ENCODE results near the gene MYO1D.
"Not testable (repeated sequence)": the region's sequence is repeated elsewhere in the genome, so short reads cannot be mapped to it uniquely, and the experiment has no call there.

MYO1D gene

GRCh38 chr17:32887410-32887809 is 10.5 kb upstream of the MYO1D start:
- not testable (repeated sequence) for DNase-seq

DNA sequence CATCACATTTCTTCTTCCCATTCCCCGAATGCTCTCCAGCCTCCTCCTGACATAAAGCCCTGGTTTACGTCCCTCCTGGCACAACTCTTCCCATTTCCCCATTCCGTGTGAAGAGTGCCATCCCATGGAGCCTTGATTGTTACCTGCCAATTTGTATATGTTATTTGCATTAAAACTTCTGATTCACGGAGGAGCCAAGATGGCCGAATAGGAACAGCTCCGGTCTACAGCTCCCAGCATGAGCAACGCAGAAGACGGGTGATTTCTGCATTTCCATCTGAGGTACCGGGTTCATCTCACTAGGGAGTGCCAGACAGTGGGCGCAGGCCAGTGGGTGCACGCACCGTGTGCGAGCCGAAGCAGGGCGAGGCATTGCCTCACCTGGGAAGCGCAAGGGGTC is 10.0 kb upstream of the MYO1D start:
- not testable (repeated sequence) for DNase-seq

- no peak for DNase-seq
Observed at GRCh38 chr17:32882734-32883133, 5.8 kb upstream of the MYO1D start.

DNA sequence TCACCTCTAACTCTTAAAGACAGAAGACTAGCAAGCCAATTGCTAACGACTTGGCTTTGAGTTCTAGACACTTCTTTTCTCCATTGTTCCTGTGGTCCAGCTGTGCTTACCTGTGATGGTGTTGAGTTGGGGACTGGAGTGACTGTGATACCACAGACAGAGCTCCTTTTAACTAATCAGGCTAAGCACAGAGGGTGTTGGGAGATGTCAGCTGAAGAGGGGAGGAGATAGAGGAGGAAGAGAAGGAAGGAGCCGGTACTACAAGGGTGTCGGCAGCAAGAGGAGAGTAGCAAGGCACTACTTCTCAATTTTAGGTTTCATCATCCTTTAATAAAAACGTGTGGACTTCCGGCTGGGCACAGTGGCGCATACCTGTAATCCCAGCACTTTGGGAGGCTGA is 5.1 kb upstream of the MYO1D start:
- DNase-seq, result no peak

DNA sequence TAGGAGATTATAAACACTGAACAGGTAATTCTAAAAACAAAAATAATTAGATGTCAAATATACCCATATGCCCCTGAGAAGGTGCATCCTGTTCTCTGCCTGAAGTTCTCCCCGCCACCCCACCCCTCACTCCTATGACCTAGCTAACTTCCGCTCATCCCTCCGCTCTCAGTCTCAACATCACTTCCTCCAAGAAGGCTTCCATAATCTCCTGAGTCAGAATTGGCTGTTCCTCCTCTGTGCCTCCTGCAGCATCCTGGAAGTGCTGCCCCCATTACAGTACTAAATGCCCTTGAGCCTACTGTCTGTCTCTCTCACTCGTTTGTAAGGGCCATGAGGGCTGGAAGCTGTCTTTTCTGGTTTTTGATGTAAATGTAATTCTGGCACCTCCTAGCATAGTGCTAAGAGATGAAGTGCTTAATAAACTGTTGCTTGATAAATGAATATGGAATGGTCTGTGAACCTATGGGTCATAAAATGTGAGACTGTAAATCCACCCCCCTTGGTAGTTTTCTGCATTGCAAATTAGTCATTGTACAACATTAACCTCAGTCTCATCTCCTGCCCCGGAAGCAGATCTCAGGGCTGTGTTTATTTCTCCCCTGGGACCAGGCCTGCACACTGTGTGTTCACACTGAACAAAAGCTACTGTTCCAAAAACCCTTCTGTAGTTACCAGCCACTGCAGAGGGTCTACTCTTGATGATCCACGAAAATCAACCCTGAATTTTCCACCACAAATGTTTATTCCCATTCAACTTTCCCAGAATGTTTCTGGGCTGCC is 3.9 kb upstream of the MYO1D start:
- no peak for DNase-seq

- DNase-seq, result no peak
Observed at GRCh38 chr17:32879134-32879533, 2.2 kb upstream of the MYO1D start.

DNA sequence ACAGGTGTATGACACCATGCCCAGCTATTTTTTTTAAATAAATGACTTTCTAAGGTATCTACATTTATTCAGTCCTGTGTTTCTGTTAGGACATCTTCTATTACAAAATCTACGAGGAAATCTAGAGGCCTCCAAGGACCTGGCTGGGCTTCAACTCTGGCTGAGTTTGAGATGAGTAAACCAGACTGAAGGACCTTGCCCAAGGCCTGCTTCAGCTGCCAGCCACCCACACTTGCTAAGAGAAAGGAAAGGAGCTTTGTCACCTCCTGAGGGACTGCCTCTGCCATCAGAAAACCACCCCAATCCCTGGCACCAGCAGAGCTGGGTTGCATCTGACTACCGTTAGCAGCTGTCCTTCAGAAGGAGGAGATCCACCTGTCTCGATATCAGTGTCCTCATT is 1.3 kb upstream of the MYO1D start:
- no peak for DNase-seq

GRCh38 chr17:32877164-32877764 is 340 bp upstream of the MYO1D start:
- peak; percentile 12 for DNase-seq

- no peak for DNase-seq
Observed at GRCh38 chr17:32875923-32876416, 954 bp downstream of the MYO1D start.

GRCh38 chr17:32875230-32875917 is 1.6 kb downstream of the MYO1D start:
- DNase-seq, result no peak

DNA sequence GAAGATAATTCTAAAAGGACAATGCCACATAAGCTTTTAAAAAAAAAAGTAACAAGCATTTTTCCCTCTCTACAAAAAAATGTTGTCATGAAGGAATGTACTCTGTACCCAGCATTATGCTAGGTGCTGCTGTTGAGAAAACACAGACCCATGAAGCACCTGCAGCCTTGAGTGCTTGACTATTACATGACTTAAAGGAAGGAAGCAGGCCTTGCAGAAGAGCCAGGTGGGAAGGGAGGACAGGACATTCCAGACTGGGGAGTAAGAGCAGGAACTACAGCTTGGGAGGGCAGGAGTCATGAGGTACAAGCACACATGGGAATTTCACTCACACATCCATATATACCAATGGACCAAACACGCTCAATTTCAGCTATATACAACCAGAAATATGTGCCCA is 3.8 kb downstream of the MYO1D start:
- DNase-seq, result no peak

GRCh38 chr17:32871746-32872145 is 5.2 kb downstream of the MYO1D start:
- no peak for DNase-seq

- DNase-seq, result no peak
Observed at GRCh38 chr17:32870969-32871368, 6.0 kb downstream of the MYO1D start.

- no peak for DNase-seq
Observed at GRCh38 chr17:32870027-32870670, 6.8 kb downstream of the MYO1D start.

- no peak for DNase-seq
Observed at GRCh38 chr17:32869345-32870026, 7.4 kb downstream of the MYO1D start.

DNA sequence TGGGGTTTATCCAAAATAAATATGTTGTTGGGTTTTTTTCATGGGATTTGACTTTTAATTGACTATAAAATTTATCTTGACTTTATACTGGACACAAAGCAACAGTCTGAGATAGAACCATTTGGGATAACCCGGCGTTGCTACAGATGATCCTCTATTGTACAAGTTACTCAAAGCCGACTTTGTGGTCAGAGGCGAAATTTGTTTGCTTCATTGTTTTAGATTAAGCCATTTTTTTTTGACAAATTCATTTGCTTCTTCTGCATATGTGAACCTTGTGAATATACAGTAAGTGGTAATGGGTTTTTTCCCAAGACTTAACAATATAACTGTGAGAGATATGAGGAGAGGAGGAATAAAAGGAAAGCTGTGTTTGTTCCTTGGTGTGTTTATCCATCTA is 11.8 kb downstream of the MYO1D start:
- no peak for DNase-seq

DNA sequence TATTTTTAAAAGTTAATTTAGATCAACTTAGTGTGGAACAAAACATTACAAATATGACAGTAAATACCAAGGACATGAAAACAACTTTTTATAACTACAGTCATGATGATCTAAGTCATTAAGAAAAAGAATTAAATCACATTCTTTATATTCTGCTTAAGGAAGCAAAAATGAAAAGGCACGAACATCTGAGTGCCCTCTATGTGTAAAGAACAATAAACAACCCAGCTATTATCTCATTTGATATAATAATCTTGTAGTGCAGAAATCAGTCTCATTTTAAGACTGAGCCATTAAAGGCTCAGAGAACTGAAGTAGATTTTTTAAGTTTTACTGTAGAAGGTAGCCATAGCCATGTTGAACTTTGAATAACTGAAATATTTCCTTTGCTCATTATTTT is 13.4 kb downstream of the MYO1D start:
- no peak for DNase-seq

DNA sequence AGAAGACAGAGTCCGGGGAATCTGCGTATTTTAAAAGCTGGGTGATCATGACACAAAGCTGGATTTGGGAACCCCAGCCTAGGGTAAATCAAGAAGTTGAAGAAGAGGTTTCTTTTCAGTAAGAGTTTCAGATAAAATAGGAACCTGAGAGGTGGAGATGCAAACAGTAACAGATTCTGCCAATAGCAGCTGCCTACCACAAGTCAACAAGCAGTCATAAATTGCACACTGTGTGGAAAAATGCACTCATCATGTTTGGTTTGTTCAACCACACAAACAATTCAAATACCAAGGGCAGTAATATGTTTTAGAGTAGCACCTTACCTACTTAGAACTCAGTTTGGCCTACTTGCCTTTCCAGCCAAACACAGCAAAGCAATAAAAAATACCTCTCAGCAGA is 14.0 kb downstream of the MYO1D start:
- no peak for DNase-seq

- DNase-seq, result no peak
Observed at GRCh38 chr17:32861981-32862380, 14.9 kb downstream of the MYO1D start.

- DNase-seq, result no peak
Observed at GRCh38 chr17:32859857-32860525, 16.9 kb downstream of the MYO1D start.

- DNase-seq, result no peak
Observed at GRCh38 chr17:32855620-32856019, 21.3 kb downstream of the MYO1D start.

DNA sequence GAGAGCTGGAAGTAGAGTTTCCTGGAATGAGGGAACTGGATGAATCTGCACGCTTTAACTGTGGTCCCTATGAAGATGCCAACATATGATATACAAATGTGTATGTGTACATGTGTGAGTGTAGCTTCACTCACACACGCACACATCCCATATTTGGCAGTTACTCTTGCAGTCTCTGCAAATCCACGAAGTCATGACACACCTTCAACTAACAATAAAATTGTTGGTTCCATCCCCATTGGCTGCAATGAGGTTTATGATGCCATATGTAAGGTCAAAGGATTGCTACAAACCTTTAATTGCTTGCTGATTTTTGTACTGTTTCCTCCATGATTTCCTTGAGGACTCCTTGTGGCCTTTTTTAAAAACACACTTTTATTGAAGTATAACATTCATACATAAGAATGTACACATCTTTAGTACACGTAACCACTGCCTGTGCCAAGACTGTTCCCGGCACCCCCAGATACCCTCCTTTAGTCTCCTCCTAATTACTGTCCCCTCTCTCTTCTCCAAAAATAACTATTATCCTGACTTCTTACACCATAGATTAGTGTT is 22.0 kb downstream of the MYO1D start:
- no peak for DNase-seq
